Measurements from ENCODE around the gene SUMO1.

- TF ChIP-seq EZH2 (IDR thresholded peaks at IDR 0.05; ENCODE audit: low read length, unreplicated experiment) (no peak), EZH2phosphoT487 (IDR thresholded peaks at IDR 0.05; ENCODE audit: borderline replicate concordance, low read length) (no peak)
- TF ChIP-seq, protein P1, sequence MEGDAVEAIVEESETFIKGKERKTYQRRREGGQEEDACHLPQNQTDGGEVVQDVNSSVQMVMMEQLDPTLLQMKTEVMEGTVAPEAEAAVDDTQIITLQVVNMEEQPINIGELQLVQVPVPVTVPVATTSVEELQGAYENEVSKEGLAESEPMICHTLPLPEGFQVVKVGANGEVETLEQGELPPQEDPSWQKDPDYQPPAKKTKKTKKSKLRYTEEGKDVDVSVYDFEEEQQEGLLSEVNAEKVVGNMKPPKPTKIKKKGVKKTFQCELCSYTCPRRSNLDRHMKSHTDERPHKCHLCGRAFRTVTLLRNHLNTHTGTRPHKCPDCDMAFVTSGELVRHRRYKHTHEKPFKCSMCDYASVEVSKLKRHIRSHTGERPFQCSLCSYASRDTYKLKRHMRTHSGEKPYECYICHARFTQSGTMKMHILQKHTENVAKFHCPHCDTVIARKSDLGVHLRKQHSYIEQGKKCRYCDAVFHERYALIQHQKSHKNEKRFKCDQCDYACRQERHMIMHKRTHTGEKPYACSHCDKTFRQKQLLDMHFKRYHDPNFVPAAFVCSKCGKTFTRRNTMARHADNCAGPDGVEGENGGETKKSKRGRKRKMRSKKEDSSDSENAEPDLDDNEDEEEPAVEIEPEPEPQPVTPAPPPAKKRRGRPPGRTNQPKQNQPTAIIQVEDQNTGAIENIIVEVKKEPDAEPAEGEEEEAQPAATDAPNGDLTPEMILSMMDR (conservative IDR thresholded peaks at IDR 0.05; ENCODE audit: low read depth, low read length): no peak
Observed at GRCh38 chr2:202267495-202267894, 29.1 kb upstream of the SUMO1 start.

Data from PC-3 (cell line).